Measurements from ENCODE around the gene C6orf89. TPM values are rescaled to one million over a fixed set of nuclear protein-coding genes. Genes with fewer than 3 reads are reported as not detected.

C6orf89 gene, protein sequence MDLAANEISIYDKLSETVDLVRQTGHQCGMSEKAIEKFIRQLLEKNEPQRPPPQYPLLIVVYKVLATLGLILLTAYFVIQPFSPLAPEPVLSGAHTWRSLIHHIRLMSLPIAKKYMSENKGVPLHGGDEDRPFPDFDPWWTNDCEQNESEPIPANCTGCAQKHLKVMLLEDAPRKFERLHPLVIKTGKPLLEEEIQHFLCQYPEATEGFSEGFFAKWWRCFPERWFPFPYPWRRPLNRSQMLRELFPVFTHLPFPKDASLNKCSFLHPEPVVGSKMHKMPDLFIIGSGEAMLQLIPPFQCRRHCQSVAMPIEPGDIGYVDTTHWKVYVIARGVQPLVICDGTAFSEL
- 13.4 to 19.0 TPM (median 16.5 TPM) in 5 replicates for total RNA-seq (2022; extraction: Qiagen RNA extraction)

DNA sequence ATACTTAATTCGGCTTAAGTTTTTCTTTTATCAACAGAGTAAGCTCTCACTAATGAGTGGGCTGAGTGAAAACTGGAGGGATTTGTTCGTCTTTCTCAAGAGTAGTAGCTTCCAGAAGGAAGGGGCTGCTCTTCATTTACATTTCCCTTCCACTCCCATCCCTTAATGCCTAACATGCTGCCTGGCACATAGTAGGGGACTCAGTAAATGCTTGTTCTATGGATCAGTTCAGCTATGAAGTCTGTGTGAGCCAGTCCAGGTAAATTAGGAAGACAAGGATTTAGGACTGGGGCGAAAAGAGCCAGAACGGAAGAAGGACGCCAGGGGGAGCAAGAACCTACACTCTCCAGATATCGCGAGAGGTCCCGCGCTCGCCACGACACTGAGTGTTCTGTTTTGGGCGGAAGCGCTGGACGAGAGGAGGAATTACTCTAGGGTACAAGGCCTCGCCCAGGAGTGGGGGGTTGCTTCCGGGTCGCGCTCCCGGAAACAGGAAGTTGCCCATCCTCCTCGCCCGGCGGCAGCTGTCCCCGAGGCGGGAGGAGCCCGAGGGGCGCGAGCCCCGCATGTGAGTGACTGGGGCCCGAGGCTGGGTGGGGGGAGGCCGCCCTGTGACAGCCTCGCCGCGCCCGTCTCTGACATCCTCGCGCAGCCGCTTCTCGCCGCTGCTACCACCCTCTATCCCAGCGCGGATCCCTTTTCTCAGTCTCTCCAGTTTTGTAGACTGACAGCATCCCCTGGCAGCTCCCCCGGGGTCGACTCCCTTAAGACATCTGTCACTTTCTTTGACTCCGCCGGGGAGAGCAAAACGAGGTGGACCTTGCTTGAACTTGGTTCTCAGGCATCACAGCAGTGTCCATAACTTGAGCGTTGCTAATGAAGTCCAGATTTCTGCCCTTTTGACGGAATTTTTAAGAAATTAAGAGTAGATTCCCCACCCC, at the start of gene C6orf89:
TSS of gene C6orf89 (plus strand) at position 492 of the 941 bp plus-strand sequence. CDS start 13,493 bp downstream, outside the sequence.

DNA sequence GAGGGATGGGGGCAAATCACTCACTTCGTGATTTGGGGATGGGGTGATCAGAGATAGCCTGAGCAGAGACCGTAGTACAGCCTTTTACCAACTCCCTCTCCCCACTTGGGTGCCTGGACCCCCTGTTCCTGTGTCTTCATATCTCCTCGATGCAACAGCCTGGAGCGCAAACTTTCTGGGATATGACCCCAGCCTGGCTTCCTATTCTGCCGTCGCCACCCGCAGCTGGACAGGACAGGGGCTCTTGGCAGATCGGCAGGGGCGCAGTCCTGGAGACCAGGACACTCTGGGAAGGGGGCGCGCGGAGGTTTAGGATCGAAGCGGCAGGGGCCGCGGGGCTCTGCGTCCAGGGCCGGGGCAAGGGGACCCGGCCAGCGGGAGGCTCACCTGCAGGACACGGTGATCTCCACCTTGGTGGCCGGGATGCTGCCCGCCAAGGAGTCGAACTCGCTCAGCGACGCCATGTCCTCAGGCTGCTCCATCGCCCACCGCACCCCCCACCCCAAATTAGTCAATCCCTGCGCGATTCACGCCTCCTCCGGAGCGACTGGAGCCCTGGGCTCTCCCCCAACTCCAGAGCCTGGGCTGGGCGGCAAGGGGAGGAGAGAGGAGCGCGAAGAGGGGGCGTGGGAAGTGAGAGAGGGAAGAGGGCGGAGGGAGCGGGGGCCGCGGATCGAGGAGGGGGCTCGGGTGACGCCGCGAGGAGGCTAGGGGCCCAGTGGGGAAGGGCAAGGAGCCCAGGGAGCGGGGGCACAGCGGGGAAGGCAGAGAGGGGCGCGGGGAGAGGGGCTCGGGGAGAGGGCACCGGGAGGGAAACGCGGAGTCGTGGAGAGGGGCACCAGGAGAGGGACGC, 46.6 kb upstream of the C6orf89 start, which contains the start of gene CPNE5:
TSS of gene CPNE5 (minus strand) at position 549 of the 853 bp plus-strand sequence. CDS start at position 482, 67 bp downstream.

DNA sequence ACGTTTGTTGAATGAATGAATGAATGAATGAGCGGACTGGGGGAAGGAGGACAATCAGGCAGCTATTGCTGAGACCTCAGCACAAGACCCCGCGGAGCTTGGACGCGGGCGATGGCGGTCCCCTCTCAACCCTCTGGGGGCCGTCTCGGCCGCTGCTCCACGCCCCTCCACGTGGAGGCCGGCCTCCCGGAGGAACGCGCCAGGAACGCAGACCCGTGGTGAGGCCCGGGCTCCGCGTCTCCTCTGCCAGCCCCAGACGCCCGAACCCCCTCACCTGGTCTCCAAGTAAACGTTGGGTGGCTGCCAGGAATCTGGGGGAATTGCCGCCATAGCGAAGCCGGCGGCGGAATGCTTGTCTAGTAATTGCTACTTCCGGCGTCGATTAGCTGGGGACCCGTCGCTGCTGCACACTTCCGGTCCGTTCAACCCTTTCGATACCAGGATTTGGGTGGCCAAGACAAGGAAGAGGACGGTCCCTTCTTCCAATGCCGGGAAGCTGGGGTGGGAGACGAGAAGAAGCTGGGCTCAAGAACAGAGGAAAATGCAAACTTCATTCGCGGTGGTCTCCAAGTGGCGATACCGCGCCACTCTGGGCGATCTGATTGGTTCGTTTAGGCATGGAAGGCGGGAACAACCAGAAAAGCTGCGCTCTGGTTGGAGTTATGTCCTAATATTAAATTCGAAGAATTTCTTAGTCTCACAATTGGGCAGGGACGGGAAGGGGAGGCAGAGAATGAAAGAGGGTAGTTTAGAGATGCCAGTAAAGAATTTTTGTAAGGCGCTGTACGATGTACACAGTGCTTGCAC, 11.1 kb upstream of the C6orf89 start, which contains the start of gene PPIL1:
TSS of gene PPIL1 (minus strand) at position 361 of the 807 bp plus-strand sequence. CDS start at position 330, 31 bp downstream.

DNA sequence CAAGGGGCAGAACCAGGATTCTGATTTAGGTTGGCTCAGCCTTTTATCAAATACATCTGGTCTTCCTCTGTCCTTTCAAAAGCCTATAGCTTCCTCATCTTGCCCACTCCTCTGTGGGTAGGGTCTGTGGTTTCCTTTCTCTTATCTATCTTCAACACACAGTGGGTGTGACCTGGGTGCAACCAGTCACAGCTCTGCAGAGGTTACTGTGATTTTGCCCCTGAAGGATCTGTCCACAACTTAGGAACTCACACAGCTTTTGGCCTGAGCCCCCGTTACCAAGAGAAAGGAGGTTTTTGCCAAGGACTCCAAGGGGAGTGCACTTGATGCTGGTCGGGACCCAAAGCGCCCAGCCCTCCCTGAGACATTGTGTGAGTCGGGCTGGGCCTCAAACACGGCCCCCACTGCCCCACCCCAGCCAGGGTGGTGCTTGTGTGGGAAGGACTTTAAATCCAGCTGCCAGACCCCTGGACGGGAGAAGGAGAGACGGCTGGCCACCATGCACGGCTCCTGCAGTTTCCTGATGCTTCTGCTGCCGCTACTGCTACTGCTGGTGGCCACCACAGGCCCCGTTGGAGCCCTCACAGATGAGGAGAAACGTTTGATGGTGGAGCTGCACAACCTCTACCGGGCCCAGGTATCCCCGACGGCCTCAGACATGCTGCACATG, 68.6 kb downstream of the C6orf89 start, which contains the start of gene PI16:
TSS of gene PI16 (plus strand) at position 477 of the 670 bp plus-strand sequence. CDS start at position 500, 23 bp downstream.

Other genes with a start within 250 kb of the C6orf89 start
- 247 to 306 TPM (median 300 TPM) in 5 replicates for gene CDKN1A, start 207.2 kb upstream of the C6orf89 start, total RNA-seq (2022; extraction: Qiagen RNA extraction)
- 0.03 to 0.06 TPM (median 0.04 TPM) in 4 of 5 replicates, not detected in the other for gene RAB44, start 188.1 kb upstream of the C6orf89 start, total RNA-seq (2022; extraction: Qiagen RNA extraction)
- 0.06 to 0.20 TPM (median 0.12 TPM) in 5 replicates for gene CPNE5, start 46.5 kb upstream of the C6orf89 start, total RNA-seq (2022; extraction: Qiagen RNA extraction)
- 41.6 to 46.3 TPM (median 43.4 TPM) in 5 replicates for gene PPIL1, start 11.1 kb upstream of the C6orf89 start, total RNA-seq (2022; extraction: Qiagen RNA extraction)
- not detected in 5 replicates for gene PI16, start 68.8 kb downstream of the C6orf89 start, total RNA-seq (2022; extraction: Qiagen RNA extraction)
- 112 to 137 TPM (median 134 TPM) in 5 replicates for gene MTCH1, start 100.2 kb downstream of the C6orf89 start, total RNA-seq (2022; extraction: Qiagen RNA extraction)
- 0.04 to 0.08 TPM in 2 of 5 replicates, not detected in the others for gene FGD2, start 119.7 kb downstream of the C6orf89 start, total RNA-seq (2022; extraction: Qiagen RNA extraction)